Glutamatergic neuron (in vitro differentiated cells): Measurements from ENCODE around the gene SGF29. TPM values are rescaled to one million over a fixed set of nuclear protein-coding genes. Genes with fewer than 3 reads are reported as not detected.

Source experiments
- DNase-seq: peaks from one replicate; pipeline ENCODE4 v3.0.0; 2022
- H3K27ac Mint-ChIP-seq: one replicate; pipeline ENCODE4 v1.8.0; 2020; ENCODE audit warnings: mild to moderate bottlenecking, mixed read lengths, inconsistent platforms; ENCODE audit not compliant: unreplicated experiment
- H3K27me3 Mint-ChIP-seq: one replicate; pipeline ENCODE4 v1.8.0; 2020; ENCODE audit warnings: mild to moderate bottlenecking, moderate library complexity, mixed read lengths, inconsistent platforms; ENCODE audit not compliant: unreplicated experiment
- H3K36me3 Mint-ChIP-seq: one replicate; pipeline ENCODE4 v1.8.0; 2020; ENCODE audit warnings: mild to moderate bottlenecking, mixed read lengths, inconsistent platforms; ENCODE audit not compliant: unreplicated experiment
- H3K4me1 Mint-ChIP-seq: one replicate; pipeline ENCODE4 v1.8.0; 2020; ENCODE audit warnings: mild to moderate bottlenecking, low read depth, mixed read lengths, inconsistent platforms; ENCODE audit not compliant: unreplicated experiment
- H3K4me3 Mint-ChIP-seq: one replicate; pipeline ENCODE4 v1.8.0; 2020; ENCODE audit warnings: mild to moderate bottlenecking, mixed read lengths, inconsistent platforms; ENCODE audit not compliant: unreplicated experiment
- H3K9me3 Mint-ChIP-seq: one replicate; pipeline ENCODE4 v1.8.0; 2020; ENCODE audit warnings: mild to moderate bottlenecking, moderate library complexity, mixed read lengths, inconsistent platforms; ENCODE audit not compliant: unreplicated experiment
- CTCF ChIP-seq: fragments of 200-600 bp; sonication (generic); IDR thresholded peaks from one replicate; pipeline ENCODE4 v1.5.0; 2021; ENCODE audit not compliant: partially characterized antibody, unreplicated experiment
- total RNA-seq: library from RNA; stranded (reverse); fragmentation: NEBNext Ultra II Directional; extraction: Animal tissue kit (Norgen Biotek cat#: 25700); gene quantifications from one replicate; pipeline ENCODE4 v1.2.1, GENCODE V29; 2021; ENCODE audit not compliant: unreplicated experiment

Gene SGF29
- total RNA-seq, 1 donor from 2014 or later, result 29.2 TPM

- peaks cover 3% of the 10 kb centered on the region for H3K4me1 Mint-ChIP-seq
These were observed 19.0 kb upstream of the SGF29 start for GRCh38 chr16:28534542-28535373.

GRCh38 chr16:28537076-28537475 is 16.6 kb upstream of the SGF29 start:
- peaks cover 6% of the 10 kb centered on the region for H3K9me3 Mint-ChIP-seq
- no peaks in the 10 kb centered on the region for H3K36me3 Mint-ChIP-seq
- H3K27ac Mint-ChIP-seq, result no peak overlapping the region
- no peak for TF ChIP-seq CTCF
- H3K27me3 Mint-ChIP-seq, result peaks cover 11% of the 10 kb centered on the region
- H3K4me3 Mint-ChIP-seq, result no peak overlapping the region
- DNase-seq, result no peak
- peaks cover 3% of the 10 kb centered on the region for H3K4me1 Mint-ChIP-seq

More at GRCh38 chr16:28534542-28535373, 19.0 kb upstream of the SGF29 start:
- no peak for TF ChIP-seq CTCF
- DNase-seq, result no peak
- Mint-ChIP-seq H3K36me3 (no peaks in the 10 kb centered on the region), H3K4me3 (no peak overlapping the region), H3K9me3 (peaks cover 6% of the 10 kb centered on the region), H3K27me3 (peaks cover 11% of the 10 kb centered on the region), H3K27ac (no peak overlapping the region)

GRCh38 chr16:28537964-28538732 is 15.6 kb upstream of the SGF29 start:
- Mint-ChIP-seq H3K4me3 (no peak overlapping the region), H3K27ac (no peak overlapping the region), H3K4me1 (peaks cover 7% of the 10 kb centered on the region), H3K27me3 (peaks cover 11% of the 10 kb centered on the region), H3K9me3 (peaks cover 6% of the 10 kb centered on the region), H3K36me3 (no peaks in the 10 kb centered on the region)
- no peak for DNase-seq
- TF ChIP-seq CTCF, result no peak

- no peaks in the 10 kb centered on the region for H3K36me3 Mint-ChIP-seq
- H3K9me3 Mint-ChIP-seq, result peaks cover 6% of the 10 kb centered on the region
- H3K4me3 Mint-ChIP-seq, result no peak within 1 kb of the TSS
- no peak for TF ChIP-seq CTCF
- peaks cover 11% of the 10 kb centered on the region for H3K27me3 Mint-ChIP-seq
- H3K27ac Mint-ChIP-seq, result no peak within 1 kb of the TSS
- no peak for DNase-seq
- peaks cover 7% of the 10 kb centered on the region for H3K4me1 Mint-ChIP-seq
These were observed 14.8 kb upstream of the SGF29 start, which contains the start of gene NUPR1 for GRCh38 chr16:28538733-28539596. NUPR1 (minus strand) TSS chr16:28538974; CDS start chr16:28538907, 67 bp downstream.
